ENCODE measurements around the gene PAK5.

PAK5 gene

DNA sequence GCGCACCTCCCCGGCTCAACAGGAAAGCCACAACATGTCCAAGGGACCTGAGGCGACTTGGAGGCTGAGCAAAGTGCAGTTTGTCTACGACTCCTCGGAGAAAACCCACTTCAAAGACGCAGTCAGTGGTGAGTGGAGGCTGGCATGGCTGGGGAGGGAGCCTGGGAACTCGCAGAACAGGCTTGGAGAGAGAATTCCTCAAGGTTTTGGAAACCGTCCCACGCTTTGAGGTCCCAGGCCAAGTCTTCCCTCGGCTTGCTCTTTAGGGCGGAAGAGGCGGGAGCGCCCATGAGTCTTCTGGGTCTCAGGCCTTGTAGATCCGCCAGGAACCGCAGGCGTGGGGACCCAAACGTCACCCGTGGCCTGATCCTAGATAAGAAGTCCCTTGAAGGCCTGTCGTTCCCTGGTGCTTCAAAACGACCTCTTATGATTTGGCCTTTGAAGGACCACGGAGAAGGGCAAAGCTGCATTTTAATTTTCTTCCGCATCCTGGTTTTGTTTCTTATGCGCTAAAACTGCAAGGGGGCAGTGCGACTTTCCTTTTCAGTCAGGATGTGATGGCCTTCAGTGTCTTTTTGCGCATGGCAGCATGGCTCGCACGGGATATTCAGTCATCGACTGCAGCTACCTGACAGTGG, 322.5 kb downstream of the PAK5 start:
- TF ChIP-seq, protein P1, sequence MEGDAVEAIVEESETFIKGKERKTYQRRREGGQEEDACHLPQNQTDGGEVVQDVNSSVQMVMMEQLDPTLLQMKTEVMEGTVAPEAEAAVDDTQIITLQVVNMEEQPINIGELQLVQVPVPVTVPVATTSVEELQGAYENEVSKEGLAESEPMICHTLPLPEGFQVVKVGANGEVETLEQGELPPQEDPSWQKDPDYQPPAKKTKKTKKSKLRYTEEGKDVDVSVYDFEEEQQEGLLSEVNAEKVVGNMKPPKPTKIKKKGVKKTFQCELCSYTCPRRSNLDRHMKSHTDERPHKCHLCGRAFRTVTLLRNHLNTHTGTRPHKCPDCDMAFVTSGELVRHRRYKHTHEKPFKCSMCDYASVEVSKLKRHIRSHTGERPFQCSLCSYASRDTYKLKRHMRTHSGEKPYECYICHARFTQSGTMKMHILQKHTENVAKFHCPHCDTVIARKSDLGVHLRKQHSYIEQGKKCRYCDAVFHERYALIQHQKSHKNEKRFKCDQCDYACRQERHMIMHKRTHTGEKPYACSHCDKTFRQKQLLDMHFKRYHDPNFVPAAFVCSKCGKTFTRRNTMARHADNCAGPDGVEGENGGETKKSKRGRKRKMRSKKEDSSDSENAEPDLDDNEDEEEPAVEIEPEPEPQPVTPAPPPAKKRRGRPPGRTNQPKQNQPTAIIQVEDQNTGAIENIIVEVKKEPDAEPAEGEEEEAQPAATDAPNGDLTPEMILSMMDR (conservative IDR thresholded peaks at IDR 0.05; ENCODE audit: low read depth, low read length), result no peak
- no peak overlapping the region for H3K4me3 ChIP-seq (ENCODE audit: low read length)
- DNase-seq (ENCODE audit: low read depth), result no peak

DNA sequence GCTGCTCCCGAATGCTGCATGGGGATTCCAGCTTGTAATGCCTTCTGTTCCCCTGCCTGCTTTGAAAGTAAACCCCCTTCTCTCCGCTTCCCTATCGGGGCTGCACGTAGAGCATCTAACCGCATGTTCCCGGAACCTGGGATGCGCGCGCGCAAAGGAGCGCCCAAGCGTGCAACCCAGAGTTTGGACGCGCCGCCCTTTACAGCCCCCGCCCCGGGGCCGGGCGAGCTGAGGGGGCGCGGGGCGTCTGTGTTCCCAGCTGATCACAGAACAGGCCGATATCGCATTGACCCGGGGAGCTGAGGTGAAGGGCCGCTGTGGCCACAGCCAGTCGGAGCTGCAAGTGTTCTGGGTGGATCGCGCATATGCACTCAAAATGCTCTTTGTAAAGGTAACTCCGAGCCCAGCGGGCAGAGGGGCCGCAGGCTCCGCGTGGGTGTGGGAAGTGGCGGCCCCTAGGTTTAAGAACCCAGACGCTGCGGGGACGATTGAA, 323.1 kb downstream of the PAK5 start:
- TF ChIP-seq, protein P1 (conservative IDR thresholded peaks at IDR 0.05; ENCODE audit: low read depth, low read length), result no peak
- no peak overlapping the region for H3K4me3 ChIP-seq (ENCODE audit: low read length)
- no peak for DNase-seq (ENCODE audit: low read depth)

DNA sequence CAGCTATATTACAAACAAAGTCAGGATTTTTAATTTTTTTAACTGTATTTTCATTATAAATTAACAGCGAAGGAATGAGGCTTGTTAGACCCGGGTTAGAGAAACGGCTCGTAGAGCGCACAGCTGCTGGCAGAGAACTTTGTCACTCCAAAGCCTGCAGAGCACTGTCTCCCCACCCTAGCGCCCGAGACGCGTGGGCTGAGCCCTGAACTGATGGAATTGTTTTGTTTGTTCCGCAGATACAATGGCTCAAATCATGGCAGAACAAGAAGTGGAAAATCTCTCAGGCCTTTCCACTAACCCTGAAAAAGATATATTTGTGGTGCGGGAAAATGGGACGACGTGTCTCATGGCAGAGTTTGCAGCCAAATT, 323.7 kb downstream of the PAK5 start:
- no peak overlapping the region for H3K4me3 ChIP-seq (ENCODE audit: low read length)
- no peak for DNase-seq (ENCODE audit: low read depth)
- TF ChIP-seq, protein P1 (conservative IDR thresholded peaks at IDR 0.05; ENCODE audit: low read depth, low read length), result no peak

DNA sequence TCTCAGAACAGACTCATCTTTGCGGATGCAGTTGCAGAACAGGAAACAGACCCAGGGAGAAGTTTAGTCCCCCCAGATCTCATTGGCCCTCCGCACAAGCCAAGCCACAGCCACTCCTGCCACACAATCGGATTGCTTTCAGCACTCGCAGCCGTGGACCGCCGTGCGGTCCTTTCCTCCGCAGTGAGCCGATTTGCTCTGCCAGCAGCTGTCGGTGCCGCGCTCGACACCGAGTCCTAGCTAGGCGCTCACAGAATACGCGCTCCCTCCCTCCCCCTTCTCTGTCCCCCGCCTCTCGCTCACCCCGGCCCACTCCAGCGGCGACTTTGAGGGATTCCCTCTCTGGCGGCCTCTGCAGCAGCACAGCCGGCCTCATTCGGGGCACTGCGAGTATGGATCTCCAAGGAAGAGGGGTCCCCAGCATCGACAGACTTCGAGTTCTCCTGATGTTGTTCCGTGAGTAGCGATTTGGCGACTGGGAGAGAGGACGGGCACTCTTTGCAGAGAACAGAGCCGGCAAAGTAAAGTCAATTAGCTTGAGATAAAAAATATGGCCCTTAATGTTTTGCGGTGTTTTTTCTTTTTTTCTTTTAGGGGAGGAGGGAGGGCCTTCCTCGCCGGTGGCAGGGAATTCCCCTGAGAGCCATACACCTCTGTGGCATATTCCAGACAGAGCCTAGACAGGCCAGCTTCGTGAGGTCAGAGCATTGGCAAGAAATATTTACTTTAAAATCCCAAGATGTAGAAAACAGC, 324.2 kb downstream of the PAK5 start, which contains the start of gene LAMP5:
Gene LAMP5 (plus strand): TSS at position 130 of the 753 bp plus-strand sequence. CDS start 263 bp downstream, at position 393.
- TF ChIP-seq, protein P1 (conservative IDR thresholded peaks at IDR 0.05; ENCODE audit: low read depth, low read length), result no peak
- no peak for DNase-seq (ENCODE audit: low read depth)
- H3K4me3 ChIP-seq (ENCODE audit: low read length), result peak within 1 kb of the TSS; percentile 28

DNA sequence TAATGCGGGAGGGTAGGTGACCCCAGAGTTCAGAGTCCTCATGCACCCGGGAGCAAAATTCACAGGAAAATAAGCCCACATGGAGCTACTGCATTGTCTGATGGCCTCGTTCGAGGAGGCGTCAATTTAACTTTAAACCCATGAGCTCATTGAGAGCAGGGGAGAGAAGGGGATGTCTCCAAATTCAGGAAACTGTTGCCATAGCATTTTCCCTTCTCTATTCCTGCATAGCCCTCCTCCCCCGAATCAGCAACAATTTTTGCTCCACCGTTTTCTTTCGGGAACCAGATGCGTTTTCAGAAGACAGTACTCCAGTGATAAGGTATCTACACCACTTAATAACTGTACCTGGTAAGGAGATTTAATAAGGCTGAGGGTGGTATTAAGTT, 324.8 kb downstream of the PAK5 start:
- DNase-seq (ENCODE audit: low read depth), result no peak
- TF ChIP-seq, protein P1 (conservative IDR thresholded peaks at IDR 0.05; ENCODE audit: low read depth, low read length), result no peak
- no peak overlapping the region for H3K4me3 ChIP-seq (ENCODE audit: low read length)

DNA sequence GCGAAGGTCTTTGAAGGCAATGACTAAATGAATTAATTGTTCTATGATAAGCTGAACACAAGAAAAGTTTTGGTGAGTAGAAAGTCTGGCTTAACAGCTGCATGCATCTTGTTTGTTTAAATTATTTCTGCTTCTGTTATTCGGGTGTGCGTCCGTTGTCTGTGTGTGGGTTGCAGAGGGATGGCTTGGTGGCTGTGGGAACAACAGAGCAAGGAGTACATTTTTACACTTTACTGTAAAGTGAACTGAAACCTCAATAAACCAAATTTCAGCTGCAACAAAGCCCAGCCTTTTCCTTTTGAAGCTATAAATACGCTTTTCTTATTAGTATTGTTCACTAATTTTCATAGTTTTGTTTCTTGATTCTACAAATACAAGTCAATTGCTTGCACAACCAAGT, 328.0 kb downstream of the PAK5 start:
- H3K4me3 ChIP-seq (ENCODE audit: low read length), result no peak overlapping the region
- DNase-seq (ENCODE audit: low read depth), result no peak
- TF ChIP-seq, protein P1 (conservative IDR thresholded peaks at IDR 0.05; ENCODE audit: low read depth, low read length), result no peak

DNA sequence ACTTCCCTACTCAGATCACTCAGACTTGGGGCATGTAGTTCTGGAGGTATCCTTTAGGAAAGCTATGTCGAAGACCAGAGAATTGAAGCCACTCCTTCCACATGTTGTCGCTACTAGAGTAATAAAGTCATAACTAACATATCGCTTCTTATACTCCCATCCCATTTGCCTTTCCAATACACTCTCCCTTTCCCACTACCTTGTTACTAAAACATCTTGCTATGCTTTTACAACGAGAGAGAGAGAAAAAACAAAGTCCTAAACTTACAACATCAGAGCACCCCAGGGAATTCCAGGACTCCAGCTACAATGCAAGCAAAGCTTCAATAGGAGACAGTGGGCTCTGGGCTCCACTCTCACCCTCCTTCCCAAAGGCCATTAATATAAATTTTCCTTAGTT, 329.6 kb downstream of the PAK5 start:
- no peak overlapping the region for H3K4me3 ChIP-seq (ENCODE audit: low read length)
- TF ChIP-seq, protein P1 (conservative IDR thresholded peaks at IDR 0.05; ENCODE audit: low read depth, low read length), result no peak
- no peak for DNase-seq (ENCODE audit: low read depth)
